ENCODE results near the gene CRNKL1.
A peak's percentile ranks its signal among the peaks of the same experiment; 100 is the strongest.

CRNKL1 gene

GRCh38 chr20:20003031-20003954 lies 49.0 kb downstream of the CRNKL1 start:
- no peak for TF ChIP-seq CTCF (IDR thresholded peaks at IDR 0.05; ENCODE audit: low read depth, low read length)
- DNase-seq (ENCODE audit: low read depth in 2 of 2), result peak; percentile 76 to 79
- H3K4me3 ChIP-seq (replicated peaks in 1 of 2; ENCODE audit: low read depth in 2 of 2, low read length in 2 of 2), result peak overlapping the region in 1 of 2 donors; percentile 15

DNA sequence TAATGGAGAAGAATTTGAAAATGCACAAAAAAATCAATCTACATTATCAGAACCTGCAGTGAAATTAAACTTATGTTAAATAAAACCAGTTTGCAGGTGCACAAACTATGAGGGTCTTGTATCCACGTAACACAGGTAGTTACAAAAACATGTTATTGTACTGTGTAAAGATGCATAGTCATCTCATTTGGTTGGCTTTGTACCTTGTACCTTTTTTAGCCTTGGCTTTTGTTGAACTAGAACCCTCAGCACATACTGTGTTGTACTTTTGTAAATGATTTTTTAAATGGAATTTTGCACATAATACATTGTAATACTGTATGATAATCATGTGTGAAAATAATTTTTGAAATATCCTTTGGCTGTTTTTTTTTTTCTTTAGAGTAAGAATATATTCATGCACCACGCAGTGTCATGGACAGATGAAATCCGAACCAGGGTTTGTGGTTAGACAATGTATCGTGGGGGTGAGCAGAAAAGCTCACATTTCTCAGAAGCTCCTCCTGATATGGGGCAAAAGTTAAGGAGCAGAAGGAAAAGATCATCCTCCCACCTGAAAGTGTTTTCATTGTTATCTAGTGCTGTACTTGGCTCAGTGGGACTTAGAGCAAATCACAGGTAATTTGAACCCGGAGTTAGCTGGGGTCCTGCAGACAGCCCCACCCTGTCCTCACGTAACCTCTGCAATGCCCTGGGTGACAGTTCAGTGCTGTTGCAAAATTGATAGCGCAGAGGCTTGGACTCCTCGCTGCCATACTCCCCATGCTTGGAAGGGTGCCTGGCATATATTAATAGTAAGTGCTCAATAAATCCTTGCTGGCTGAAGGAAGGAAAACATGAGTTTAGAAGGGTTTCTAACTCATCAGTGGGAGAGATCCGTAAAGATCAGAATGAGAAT lies 49.9 kb downstream of the CRNKL1 start:
- TF ChIP-seq CTCF (IDR thresholded peaks at IDR 0.05; ENCODE audit: low read depth, low read length), result no peak
- DNase-seq (ENCODE audit: low read depth in 2 of 2), result peak in 1 of 2 donors; percentile 25
- no peak overlapping the region for H3K4me3 ChIP-seq (replicated peaks in 1 of 2; ENCODE audit: low read depth in 2 of 2, low read length in 2 of 2)

GRCh38 chr20:20000211-20000968 lies 51.9 kb downstream of the CRNKL1 start:
- DNase-seq (ENCODE audit: low read depth in 2 of 2), result no peak
- no peak overlapping the region for H3K4me3 ChIP-seq (replicated peaks in 1 of 2; ENCODE audit: low read depth in 2 of 2, low read length in 2 of 2)
- TF ChIP-seq CTCF (IDR thresholded peaks at IDR 0.05; ENCODE audit: low read depth, low read length), result no peak

DNA sequence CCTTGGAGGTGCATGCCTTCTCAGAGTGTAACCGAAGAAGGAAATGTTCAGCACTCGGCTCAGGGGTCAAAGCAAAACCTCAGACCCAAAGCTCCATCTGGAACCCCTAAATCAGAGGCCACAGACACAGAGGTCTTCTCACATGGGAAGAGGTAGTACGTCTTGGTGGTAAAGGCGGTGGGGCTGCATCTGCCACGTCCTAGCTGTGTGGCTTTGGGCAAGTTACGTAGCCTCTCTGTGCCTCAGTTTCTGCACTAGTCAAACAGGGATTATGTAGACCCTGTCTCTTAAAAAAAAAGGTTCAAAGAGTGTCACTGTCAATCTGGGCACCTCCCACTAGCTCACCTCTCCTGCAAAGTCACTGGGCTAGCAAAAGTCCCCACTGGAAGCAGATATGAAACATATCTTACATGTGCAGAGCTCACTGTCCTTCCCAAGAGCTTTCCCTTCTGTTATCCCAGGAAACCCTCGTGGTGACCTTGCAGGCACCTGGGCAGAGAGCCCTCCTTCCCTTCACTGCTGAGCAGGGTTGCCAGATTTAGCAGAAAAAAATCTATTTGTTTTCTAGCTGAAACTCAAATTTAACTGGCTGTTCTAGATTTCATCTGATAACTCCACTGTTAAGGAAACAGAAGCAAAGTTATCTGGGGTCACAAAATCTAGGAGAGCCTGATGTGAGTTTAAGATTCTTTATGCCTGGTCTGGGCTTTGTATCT lies 53.1 kb downstream of the CRNKL1 start:
- H3K4me3 ChIP-seq (replicated peaks in 1 of 2; ENCODE audit: low read depth in 2 of 2, low read length in 2 of 2), result no peak overlapping the region
- no peak for DNase-seq (ENCODE audit: low read depth in 2 of 2)
- TF ChIP-seq CTCF (IDR thresholded peaks at IDR 0.05; ENCODE audit: low read depth, low read length), result no peak

- TF ChIP-seq CTCF (IDR thresholded peaks at IDR 0.05; ENCODE audit: low read depth, low read length), result no peak
- H3K4me3 ChIP-seq (replicated peaks in 1 of 2; ENCODE audit: low read depth in 2 of 2, low read length in 2 of 2), result no peak overlapping the region
- DNase-seq (ENCODE audit: low read depth in 2 of 2), result peak in 1 of 2 donors; percentile 41
These were observed 55.3 kb downstream of the CRNKL1 start for GRCh38 chr20:19996917-19997316.

- DNase-seq (ENCODE audit: low read depth in 2 of 2), result no peak
- no peak for TF ChIP-seq CTCF (IDR thresholded peaks at IDR 0.05; ENCODE audit: low read depth, low read length)
- no peak overlapping the region for H3K4me3 ChIP-seq (replicated peaks in 1 of 2; ENCODE audit: low read depth in 2 of 2, low read length in 2 of 2)
These were observed 56.0 kb downstream of the CRNKL1 start for GRCh38 chr20:19996222-19996621.

All from cardiac fibroblast (primary cell).